ENCODE measurements around the gene MYRFL. TPM values are rescaled to one million over a fixed set of nuclear protein-coding genes. Genes with fewer than 3 reads are reported as not detected.
A peak's percentile ranks its signal among the peaks of the same experiment; 100 is the strongest.
"Not testable (repeated sequence)": the region's sequence is repeated elsewhere in the genome, so short reads cannot be mapped to it uniquely, and the experiment has no call there.

Gene MYRFL
- polyA plus RNA-seq, 1 donor: 0.25 TPM

DNA sequence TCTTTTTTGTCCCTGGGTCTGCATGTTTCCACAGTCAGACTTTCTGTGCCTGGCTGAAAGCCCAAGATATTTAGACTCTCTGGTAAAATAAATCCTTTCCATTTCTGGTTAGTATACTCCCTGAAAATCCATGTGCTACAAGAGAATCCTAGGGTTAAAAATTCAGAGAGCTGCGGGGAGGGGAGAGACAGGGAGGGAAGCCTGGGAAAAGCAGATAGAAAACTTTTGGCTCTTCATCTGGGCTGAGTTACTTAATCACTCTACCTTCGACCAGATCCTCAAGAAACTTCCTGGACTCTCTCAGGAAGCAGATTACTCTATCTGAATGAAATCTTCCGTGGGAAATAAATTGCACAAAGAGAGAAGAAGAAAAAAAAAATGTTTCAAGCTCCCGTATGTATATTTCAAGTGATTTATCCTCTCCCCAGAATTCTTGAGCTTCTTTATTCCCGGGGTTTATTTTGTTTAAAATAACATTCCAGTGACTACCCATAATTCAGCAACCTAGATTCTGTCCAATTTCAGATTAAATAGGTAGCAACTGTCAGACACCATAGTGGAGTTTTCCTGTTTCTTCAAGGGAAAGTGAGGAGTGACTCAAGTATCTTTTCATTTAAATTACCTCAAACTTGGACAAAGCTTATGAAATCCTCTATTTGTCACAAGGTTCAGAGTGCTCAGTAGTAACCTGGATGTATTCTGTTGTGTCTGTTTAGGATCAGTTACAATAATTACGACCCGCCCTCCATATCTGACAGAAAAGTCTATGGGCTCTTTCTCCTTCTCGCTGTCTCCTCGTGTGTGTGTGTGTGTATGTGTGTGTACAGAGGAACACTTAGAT, 163.7 kb downstream of the MYRFL start:
- DNase-seq (ENCODE audit: low read depth): no peak

DNA sequence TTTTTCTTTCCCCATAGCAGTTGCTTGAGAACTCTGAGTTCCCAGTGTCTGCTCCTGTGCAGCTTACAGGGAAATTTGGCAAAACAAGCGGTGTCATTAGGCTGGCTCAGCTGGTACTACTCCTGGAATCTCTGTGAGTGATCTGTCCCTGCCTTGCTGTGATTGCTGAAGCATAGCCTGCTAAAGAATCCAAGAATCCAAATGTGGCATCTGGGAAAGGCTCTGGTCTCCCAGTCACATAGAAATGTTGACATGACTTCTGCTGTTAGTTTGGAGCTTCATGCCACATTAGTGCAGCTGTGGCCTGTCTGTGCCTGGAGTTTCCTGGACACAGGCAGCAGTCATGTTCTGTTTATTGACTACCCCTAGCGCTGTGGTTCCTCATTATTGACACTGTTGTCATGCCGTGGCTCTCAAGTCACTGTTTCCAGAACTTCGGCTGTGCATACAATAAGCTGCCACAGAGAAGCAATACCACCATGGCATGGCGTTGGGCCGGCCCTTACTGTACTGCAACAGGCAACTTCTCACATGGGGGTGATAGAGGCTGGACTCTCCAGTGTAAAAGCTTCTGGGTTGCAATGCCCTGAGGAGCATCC, 166.8 kb downstream of the MYRFL start:
- DNase-seq (ENCODE audit: low read depth): no peak

DNA sequence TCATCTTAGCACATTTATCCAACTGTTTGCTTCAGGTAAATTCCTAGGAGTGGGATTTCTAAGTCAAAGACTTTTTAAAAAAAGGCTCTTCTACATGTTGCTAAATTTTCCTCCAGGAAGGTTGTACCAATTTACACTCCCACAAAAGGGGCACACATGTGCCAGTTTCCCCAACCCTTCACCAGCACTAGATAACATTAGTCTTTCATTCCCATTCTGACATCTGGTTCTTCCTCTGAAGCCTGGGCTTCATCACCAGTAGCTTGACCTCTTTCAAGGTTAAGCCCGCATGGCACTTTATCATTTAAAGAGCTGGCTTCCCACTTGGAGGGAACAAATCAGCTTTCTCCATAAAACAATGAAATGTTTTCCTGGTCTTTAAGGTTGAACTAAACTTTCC, 168.4 kb downstream of the MYRFL start:
- DNase-seq (ENCODE audit: low read depth): no peak

DNA sequence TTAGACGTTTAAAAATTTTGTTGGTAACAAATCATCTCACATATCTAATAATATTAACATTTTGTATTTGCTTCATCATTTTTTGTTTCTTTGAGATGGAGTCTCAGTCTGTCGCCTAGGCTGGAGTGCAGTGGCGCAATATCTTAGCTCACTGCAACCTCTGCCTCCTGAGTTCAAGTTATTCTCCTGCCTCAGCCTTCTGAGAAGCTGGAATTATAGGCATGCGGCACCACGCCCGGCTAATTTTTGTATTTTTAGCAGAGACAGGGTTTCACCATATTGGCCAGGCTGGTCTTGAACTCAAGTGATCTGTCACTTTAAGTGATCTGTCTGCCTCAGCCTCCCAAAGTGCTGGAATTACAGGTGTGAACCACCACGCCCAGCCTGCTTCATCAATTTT, 169.1 kb downstream of the MYRFL start:
- not testable (repeated sequence) for DNase-seq (ENCODE audit: low read depth)

DNA sequence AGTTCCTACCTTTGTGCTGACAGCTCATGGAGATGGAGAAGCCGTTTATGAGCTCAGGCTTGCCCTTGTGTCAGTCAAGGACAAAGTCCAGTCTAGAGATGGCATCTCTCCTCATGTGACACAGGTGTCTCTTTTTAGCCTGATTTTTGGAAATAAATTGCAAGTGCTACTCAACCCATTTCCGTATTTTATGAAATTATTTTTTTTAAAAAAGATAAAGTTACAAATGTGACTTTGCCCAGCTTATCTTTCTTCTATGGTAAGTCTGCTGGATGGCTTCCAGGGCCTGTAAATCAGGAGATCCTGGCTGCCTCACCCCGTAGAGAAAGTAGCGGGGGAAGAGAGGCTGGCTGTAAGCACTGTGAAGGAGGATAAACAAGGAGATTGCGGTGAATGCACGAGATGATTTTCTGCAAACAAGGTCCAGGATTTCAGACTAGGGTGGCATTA, 169.7 kb downstream of the MYRFL start:
- DNase-seq (ENCODE audit: low read depth): no peak

DNA sequence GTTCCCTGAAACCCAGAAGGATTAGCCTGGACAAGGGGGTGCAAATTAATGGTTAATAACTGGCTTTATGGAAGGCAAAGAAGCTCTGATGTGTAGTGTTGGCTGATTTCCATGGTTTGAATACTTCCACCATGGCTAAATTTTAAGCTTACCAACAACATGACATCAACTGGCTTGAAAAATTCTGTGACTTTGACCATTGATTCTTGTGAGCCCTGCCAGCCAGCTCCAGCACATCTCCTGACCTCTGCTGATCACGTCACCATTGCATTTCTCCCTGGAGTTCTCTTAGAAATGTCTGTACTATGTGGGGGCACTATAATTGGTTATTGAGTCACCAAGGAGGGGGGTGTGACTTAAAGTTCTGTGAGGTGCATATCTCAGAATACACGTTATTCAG, 171.2 kb downstream of the MYRFL start:
- DNase-seq (ENCODE audit: low read depth): no peak

DNA sequence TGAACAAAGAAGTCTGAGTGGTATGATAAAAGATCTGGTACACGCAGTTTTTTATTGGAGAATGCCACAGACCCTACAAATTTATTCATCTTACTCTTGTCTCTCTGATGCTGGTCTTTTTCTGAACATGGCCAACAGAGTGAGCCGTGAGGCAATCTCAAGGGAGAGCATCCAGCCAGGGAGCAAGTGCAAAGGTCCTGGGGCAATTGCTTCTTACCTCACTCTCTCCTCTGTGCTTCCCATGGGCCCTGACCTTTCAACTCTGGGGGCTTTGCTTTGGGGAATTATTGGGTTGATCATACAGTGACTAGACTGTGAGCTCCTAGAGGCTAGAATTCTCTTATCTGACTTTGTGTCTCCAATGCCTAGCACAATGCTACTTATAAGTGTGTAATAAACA, 171.7 kb downstream of the MYRFL start:
- no peak for DNase-seq (ENCODE audit: low read depth)

DNA sequence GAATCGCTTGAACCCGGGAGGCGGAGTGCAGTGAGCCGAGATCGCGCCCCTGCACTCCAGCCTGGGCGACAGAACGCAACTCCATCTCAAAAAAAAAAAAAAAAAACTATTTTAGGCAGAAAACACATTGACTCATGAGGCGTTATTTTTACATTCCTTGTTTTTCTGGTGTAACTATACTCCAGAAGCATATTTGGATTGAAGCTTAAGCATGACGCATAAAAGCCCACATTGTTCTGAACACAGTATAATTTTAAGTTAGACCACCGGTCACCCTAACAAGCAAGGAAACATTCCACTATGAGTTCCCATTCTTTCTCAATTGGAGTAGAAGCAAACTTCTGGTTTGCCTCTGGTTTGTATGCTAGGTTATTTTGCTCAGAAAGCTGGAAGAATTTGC, 173.0 kb downstream of the MYRFL start:
- DNase-seq (ENCODE audit: low read depth): no peak

DNA sequence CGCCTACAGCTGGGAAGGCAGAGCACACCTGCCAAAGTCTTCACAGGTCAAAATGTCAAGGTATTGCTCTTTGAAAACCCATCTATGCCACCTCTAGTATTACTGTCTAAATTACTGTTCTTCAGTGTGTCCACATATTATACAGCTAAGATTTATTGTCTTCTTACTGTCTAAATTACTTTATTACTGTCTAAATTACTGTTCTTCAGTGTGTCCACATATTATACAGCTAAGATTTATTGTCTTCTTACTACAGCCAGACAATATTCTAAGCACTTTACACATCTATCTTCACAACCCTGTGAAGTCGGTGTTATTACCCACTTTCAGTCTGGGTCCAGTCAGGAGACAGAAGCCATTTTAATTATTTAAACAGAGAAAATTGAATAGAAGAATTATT, 173.9 kb downstream of the MYRFL start:
- no peak for DNase-seq (ENCODE audit: low read depth)

DNA sequence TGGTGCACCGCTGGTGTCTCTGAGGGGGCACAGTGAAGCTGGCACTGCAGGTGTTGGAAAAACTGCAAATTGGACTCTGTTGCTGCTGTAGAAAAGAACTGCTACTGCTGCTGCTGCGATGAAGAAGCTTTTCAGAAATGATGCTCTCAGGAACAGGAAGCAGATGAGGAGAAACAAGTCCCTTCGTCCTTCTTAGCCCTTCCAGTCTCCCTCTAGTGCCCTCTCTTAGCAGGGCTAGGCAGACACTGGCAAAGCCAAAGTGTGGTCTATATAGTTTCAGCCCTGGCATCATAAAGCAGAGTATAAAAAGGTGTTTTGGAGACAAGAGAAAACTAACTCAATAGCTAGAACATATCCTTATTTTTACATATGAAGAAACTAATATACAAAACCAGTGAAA, 174.5 kb downstream of the MYRFL start:
- no peak for DNase-seq (ENCODE audit: low read depth)

DNA sequence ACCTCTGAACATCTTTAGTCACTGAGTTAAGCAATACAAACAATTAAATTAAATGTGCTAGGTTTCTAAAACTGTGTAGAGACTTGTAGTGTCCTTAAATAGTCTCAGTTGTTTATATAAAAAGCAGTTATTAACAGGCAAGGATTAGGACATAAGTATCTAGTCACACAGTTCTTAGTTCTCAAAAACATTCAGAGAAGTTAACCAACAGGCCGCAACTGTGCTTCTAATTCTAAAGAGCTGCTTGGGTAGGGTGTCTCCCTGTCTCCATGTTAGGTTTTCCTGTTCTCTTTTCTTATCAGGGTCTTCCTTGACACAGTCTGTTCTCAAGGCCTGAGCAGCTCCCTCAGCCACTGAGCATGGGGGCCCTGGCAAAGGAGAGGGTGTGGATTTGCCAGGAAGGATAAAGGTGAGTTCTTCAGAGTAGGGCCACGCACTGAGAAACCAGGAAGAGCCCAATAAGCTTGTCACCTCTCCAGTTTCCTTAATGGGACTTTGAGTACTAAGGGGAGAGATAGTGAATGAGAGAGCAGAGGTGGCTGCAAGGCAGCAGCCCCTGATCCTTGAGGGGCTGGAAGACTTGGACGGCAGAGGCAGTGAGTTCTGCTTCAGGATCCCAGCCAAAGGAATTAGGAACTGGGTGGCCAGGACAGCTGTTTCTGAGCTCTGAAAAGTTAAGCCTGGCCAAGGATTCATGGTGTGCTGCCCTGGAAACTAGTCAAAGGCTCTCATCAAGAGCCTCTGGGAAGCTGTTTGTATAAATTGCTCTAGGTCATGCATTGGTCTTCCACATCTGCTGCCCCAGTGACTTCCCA, 177.3 kb downstream of the MYRFL start:
- peak; percentile 86 for DNase-seq (ENCODE audit: low read depth)

DNA sequence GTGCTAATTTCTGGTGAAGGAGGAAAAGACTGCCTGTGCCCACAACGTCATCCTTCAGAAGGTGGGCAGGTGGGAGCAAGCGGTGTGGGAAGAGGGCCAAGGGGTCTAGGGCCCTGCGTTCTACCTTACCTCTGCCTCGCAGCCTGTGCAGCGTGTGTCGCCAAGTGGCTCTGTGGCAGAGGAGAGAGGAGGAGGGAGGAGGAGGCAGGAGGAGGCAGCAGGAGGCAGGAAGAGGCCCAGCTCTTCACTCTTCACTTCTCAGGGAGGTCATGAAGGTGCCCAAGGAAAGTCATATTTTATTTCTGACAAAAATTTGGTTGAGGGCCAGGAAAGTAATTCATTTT, 177.9 kb downstream of the MYRFL start:
- no peak for DNase-seq (ENCODE audit: low read depth)

DNA sequence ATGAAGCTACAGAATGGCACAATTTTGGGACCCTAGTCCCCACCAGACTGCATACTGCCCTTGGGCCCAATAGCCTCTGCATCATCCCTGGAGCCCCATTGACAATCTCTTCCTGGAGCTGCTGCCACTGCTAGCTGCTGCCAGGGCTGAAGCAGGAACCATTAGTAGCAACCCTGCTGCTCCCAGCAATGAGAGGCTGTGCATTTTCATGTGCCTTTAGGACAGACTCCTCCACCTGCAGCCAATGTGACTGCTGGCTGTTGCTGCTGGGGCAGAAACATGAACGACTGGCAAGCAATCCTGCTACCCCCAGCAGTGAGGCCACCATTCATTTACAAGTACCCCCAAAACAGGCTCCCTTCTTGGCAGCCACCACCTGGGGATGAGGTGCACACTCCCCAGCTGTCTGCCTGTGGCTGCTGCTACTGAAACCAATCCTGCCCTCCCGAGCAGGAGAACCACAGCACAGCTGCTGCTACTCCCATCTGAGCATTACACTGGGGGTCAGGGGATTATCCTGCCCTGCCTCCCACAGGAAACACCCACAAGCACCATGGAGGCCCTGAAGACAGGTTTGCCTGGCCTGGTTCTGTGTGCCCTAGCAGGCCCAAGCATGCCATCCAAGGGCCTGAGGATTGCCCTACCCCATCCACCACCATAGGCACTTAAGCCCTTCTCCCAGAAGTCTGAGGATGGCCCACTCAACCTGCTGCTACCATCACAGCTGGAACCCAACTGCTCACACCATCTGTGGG, 181.0 kb downstream of the MYRFL start:
- no peak for DNase-seq (ENCODE audit: low read depth)

DNA sequence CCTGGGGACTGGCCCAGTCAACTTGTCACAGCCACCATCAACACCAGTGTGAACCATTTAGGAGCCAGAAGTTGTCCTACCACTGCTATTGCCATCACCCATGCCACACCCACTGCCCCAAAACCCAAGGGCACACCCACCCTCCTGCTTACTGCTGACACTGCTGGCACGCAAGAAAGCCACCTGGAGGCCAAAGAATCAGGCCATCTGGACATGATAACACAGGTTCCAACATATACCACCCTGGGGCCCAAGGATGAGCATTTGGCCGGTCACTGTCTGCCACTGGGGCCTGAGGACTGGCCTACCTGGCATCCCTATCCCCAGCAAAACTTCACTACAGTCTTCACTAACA, 181.6 kb downstream of the MYRFL start:
- no peak for DNase-seq (ENCODE audit: low read depth)

DNA sequence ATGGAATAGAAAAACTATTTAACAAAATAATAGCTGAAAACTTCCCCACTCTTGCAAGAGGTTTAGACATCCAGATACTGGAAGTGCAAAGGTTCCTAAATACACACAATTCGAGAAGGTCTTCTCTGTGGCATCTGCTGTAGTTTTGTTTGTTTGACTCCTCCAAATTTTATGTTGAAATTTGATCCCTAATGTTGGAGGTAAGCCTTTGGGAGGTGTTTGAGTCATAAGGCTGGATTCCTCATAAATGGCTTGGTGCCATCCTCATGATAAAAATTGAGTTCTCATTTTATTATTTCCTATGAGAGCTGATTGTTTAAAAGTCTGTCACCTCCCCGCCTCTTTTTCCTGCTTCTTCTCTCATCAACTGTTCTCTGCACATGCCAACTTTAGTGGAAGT, 182.7 kb downstream of the MYRFL start:
- DNase-seq (ENCODE audit: low read depth): no peak

Other genes starting within 250 kb of the MYRFL start
- gene CCT2, start 239.8 kb upstream of the MYRFL start, polyA plus RNA-seq (ENCODE audit: insufficient read length): 185 TPM
- gene LRRC10, start 214.3 kb upstream of the MYRFL start, polyA plus RNA-seq (ENCODE audit: insufficient read length): 0.05 TPM
- gene BEST3, start 125.9 kb upstream of the MYRFL start, polyA plus RNA-seq (ENCODE audit: insufficient read length): 55.5 TPM
- gene RAB3IP, start 86.4 kb upstream of the MYRFL start, polyA plus RNA-seq (ENCODE audit: insufficient read length): 9.2 TPM